Neuronal stem cell (in vitro differentiated cells): Measurements from ENCODE around the gene BUD31.
"Not testable (repeated sequence)": the region's sequence is repeated elsewhere in the genome, so short reads cannot be mapped to it uniquely, and the experiment has no call there.

Experiments used
- DNase-seq: peaks from one replicate; pipeline ENCODE4 v3.0.0-alpha.2; 2013; ENCODE audit warnings: low spot score
- H2AFZ ChIP-seq: one replicate; pipeline ENCODE4 v1.6.1; 2013; ENCODE audit warnings: mild to moderate bottlenecking, low read length, inconsistent platforms
- H2AK5ac ChIP-seq: 2 replicates; pipeline ENCODE4 v1.6.1; 2013; ENCODE audit warnings: low read depth, mild to moderate bottlenecking, inconsistent platforms, low read length, moderate library complexity, mixed read lengths
- H2BK120ac ChIP-seq: 2 replicates; pipeline ENCODE4 v1.6.1; 2013; ENCODE audit warnings: low read depth, mild to moderate bottlenecking, inconsistent platforms, low read length, moderate library complexity, mixed read lengths
- H2BK12ac ChIP-seq: one replicate; pipeline ENCODE4 v1.6.1; 2013; ENCODE audit warnings: low read length, inconsistent platforms
- H2BK15ac ChIP-seq: 2 replicates; pipeline ENCODE4 v1.6.1; 2013; ENCODE audit warnings: mild to moderate bottlenecking, low read length, inconsistent platforms, mixed read lengths
- H2BK5ac ChIP-seq: one replicate; pipeline ENCODE4 v1.6.1; 2013; ENCODE audit warnings: inconsistent platforms, mild to moderate bottlenecking, low read length, moderate library complexity
- H3K14ac ChIP-seq: one replicate; pipeline ENCODE4 v1.6.1; 2013; ENCODE audit warnings: low read length, inconsistent platforms
- H3K18ac ChIP-seq: 2 replicates; pipeline ENCODE4 v1.6.1; 2013; ENCODE audit warnings: low read length, inconsistent platforms
- H3K23ac ChIP-seq: 2 replicates; pipeline ENCODE4 v1.6.1; 2013; ENCODE audit warnings: low read depth, mild to moderate bottlenecking, mixed read lengths, low read length, inconsistent platforms; ENCODE audit not compliant: poor library complexity
- H3K27ac ChIP-seq: replicated peaks from 3 replicates; pipeline ENCODE4 v1.5.1; 2013; ENCODE audit warnings: low read length, inconsistent platforms
- H3K27me3 ChIP-seq, 3 experiments: 2 replicates each; pipeline ENCODE4 v1.6.1; 2013; ENCODE audit warnings: low read length in 3 of 3, mild to moderate bottlenecking in 2 of 3, inconsistent platforms in 1 of 3, low read depth in 1 of 3, mixed read lengths in 1 of 3, moderate library complexity in 1 of 3; ENCODE audit not compliant: control insufficient read depth in 3 of 3, insufficient read depth in 3 of 3
- H3K36me3 ChIP-seq, 2 donors: replicated peaks in 1 of 2; 2 replicates each; pipeline ENCODE4 v1.6.1; 2013; ENCODE audit warnings: low read length in 2 of 2; ENCODE audit not compliant: control insufficient read depth in 2 of 2, insufficient read depth in 2 of 2
- H3K4ac ChIP-seq: 2 replicates; pipeline ENCODE4 v1.6.1; 2013; ENCODE audit warnings: inconsistent platforms, mild to moderate bottlenecking, low read length, moderate library complexity
- H3K4me1 ChIP-seq, 2 donors: 1 replicate in 1 of 2; 2 replicates in 1 of 2; pipeline ENCODE4 v1.6.1; 2013; ENCODE audit warnings: low read length in 2 of 2, low read depth in 1 of 2; ENCODE audit not compliant: control insufficient read depth in 2 of 2, insufficient read depth in 1 of 2
- H3K4me2 ChIP-seq: one replicate; pipeline ENCODE4 v1.6.1; 2013; ENCODE audit warnings: mild to moderate bottlenecking, low read length, inconsistent platforms; ENCODE audit not compliant: insufficient read depth, poor library complexity, severe bottlenecking
- H3K4me3 ChIP-seq, 2 donors: 2 replicates each; pipeline ENCODE4 v1.5.1; 2013; ENCODE audit warnings: low read length in 2 of 2, mild to moderate bottlenecking in 2 of 2, inconsistent platforms in 1 of 2, moderate library complexity in 1 of 2
- H3K79me1 ChIP-seq: one replicate; pipeline ENCODE4 v1.6.1; 2013; ENCODE audit warnings: low read depth, mild to moderate bottlenecking, inconsistent platforms, low read length, moderate library complexity
- H3K9ac ChIP-seq: one replicate; pipeline ENCODE4 v1.6.1; 2013; ENCODE audit warnings: mild to moderate bottlenecking, low read depth, low read length, inconsistent platforms; ENCODE audit not compliant: poor library complexity
- H3K9me3 ChIP-seq, 2 donors: replicated peaks in 1 of 2; 2 replicates each; pipeline versions ENCODE3 to v1.6.1; 2013; ENCODE audit warnings: low read length in 2 of 2, mild to moderate bottlenecking in 2 of 2, inconsistent platforms in 1 of 2, low read depth in 1 of 2, mixed read lengths in 1 of 2, moderate library complexity in 1 of 2; ENCODE audit not compliant: control insufficient read depth in 2 of 2, insufficient read depth in 1 of 2
- H4K8ac ChIP-seq: one replicate; pipeline ENCODE4 v1.6.1; 2013; ENCODE audit warnings: low read depth, mild to moderate bottlenecking, inconsistent platforms, low read length, moderate library complexity
- H4K91ac ChIP-seq: one replicate; pipeline ENCODE4 v1.6.1; 2013; ENCODE audit warnings: low read length, low read depth, mild to moderate bottlenecking, inconsistent platforms; ENCODE audit not compliant: poor library complexity
- WGBS, 2 donors: extraction: QIAGEN DNeasy Blood & Tissue Kit; methylation state at CpG; one replicate each; pipeline ENCODE4 v1.1.7; 2013; ENCODE audit warnings: missing lambda C conversion rate in 2 of 2, mixed read lengths in 1 of 2; ENCODE audit not compliant: insufficient read length in 2 of 2, insufficient replicate concordance in 1 of 2; ENCODE audit errors: extremely low coverage in 2 of 2; 5-methylcytosine and 5-hydroxymethylcytosine counted together

Gene BUD31

GRCh38 chr7:99386584-99387238, 22.1 kb upstream of the BUD31 start:
- Histone ChIP-seq H3K79me1 (peaks cover 8% of the 10 kb centered on the region), H2AK5ac (no peak overlapping the region), H3K4me1 (no peaks in the 10 kb centered on the region), H2AFZ (no peak overlapping the region), H3K9ac (no peak overlapping the region), H3K4me2 (no peak overlapping the region), H3K4ac (no peak overlapping the region), H3K36me3 (peaks cover 27 to 39% of the 10 kb centered on the region in 2 donors), H3K23ac (no peak overlapping the region), H2BK15ac (no peak overlapping the region), H3K27me3 (no peaks in the 10 kb centered on the region), H4K8ac (no peak overlapping the region), H2BK5ac (no peak overlapping the region), H3K4me3 (peak overlapping the region in 1 of 2 donors; percentile 61), H3K9me3 (no peaks in the 10 kb centered on the region), H2BK120ac (no peak overlapping the region), H3K14ac (no peak overlapping the region), H4K91ac (no peak overlapping the region), H3K27ac (no peak overlapping the region), H3K18ac (no peak overlapping the region), H2BK12ac (no peak overlapping the region)
- no peak for DNase-seq
- no CpG with 5 or more reads among the region's 9 CpGs for WGBS, 2 donors

GRCh38 chr7:99387239-99387635, 21.5 kb upstream of the BUD31 start:
- not testable (repeated sequence) for H3K4me2 ChIP-seq, H2BK15ac ChIP-seq, H3K9ac ChIP-seq, H4K91ac ChIP-seq, H3K27me3 ChIP-seq, H2BK12ac ChIP-seq, H3K14ac ChIP-seq, H3K4me3 ChIP-seq, H2AK5ac ChIP-seq, H3K23ac ChIP-seq, H3K9me3 ChIP-seq, H2BK5ac ChIP-seq, H2BK120ac ChIP-seq, H3K4ac ChIP-seq, DNase-seq, H3K27ac ChIP-seq, H3K18ac ChIP-seq, H3K79me1 ChIP-seq, H3K4me1 ChIP-seq, H4K8ac ChIP-seq, H2AFZ ChIP-seq
- no CpG with 5 or more reads among the region's 14 CpGs for WGBS, 2 donors
- H3K36me3 ChIP-seq = peaks cover 27 to 44% of the 10 kb centered on the region in 2 donors

DNA sequence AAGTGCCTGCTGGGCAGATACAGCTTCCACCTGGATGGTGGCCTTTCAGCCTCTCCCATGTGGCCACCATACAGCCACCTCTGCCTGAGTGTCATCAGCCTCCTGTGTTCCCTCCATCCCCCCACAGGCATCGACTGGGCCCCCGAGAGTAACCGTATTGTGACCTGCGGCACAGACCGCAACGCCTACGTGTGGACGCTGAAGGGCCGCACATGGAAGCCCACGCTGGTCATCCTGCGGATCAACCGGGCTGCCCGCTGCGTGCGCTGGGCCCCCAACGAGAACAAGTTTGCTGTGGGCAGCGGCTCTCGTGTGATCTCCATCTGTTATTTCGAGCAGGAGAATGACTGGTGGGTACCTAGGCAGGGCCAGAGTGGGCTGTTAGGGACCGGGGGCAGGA, 20.9 kb upstream of the BUD31 start:
- H3K27me3 ChIP-seq = no peaks in the 10 kb centered on the region
- WGBS, 2 donors = no CpG with 5 or more reads among the region's 20 CpGs
- H3K79me1 ChIP-seq = peaks cover 8% of the 10 kb centered on the region
- H3K23ac ChIP-seq = peak overlapping the region; percentile 91
- H4K91ac ChIP-seq = no peak overlapping the region
- peaks cover 27 to 51% of the 10 kb centered on the region in 2 donors for H3K36me3 ChIP-seq
- peaks cover 0 to 3% of the 10 kb centered on the region in 2 donors for H3K4me1 ChIP-seq
- no peak overlapping the region for H2BK12ac ChIP-seq
- H3K4me2 ChIP-seq = no peak overlapping the region
- H4K8ac ChIP-seq = no peak overlapping the region
- no peak overlapping the region for H2BK5ac ChIP-seq
- no peak overlapping the region for H3K4ac ChIP-seq
- H3K27ac ChIP-seq = no peak overlapping the region
- no peak overlapping the region for H2BK15ac ChIP-seq
- H3K18ac ChIP-seq = no peak overlapping the region
- H2BK120ac ChIP-seq = no peak overlapping the region
- no peak overlapping the region for H3K14ac ChIP-seq
- H3K4me3 ChIP-seq = no peak overlapping the region
- no peak for DNase-seq
- no peak overlapping the region for H2AFZ ChIP-seq
- no peaks in the 10 kb centered on the region for H3K9me3 ChIP-seq
- H2AK5ac ChIP-seq = no peak overlapping the region
- H3K9ac ChIP-seq = peak overlapping the region; percentile 30

DNA sequence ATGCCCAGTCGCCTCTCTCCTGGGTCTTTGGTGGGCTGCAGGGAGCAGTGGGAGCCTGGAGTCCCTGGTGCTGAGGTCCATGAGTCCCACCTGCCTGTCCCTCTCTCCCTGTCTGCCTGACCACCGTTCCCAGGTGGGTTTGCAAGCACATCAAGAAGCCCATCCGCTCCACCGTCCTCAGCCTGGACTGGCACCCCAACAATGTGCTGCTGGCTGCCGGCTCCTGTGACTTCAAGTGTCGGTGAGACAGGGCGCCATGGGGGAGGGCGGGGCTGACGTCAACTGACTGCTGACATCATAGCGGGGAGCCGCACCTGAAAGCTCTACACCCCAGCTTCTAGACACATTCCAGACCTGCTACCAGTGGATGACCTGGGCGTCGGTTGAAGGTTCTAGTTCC, 19.0 kb upstream of the BUD31 start:
- no peak overlapping the region for H3K23ac ChIP-seq

More for the DNA sequence above, 19.0 kb upstream of the BUD31 start:
- Histone ChIP-seq H4K8ac (no peak overlapping the region), H3K4me2 (no peak overlapping the region), H2AK5ac (peak overlapping the region; percentile 63), H3K4me3 (no peak overlapping the region), H3K14ac (no peak overlapping the region), H3K4ac (no peak overlapping the region), H2BK12ac (no peak overlapping the region), H3K9ac (no peak overlapping the region), H3K79me1 (peaks cover 8% of the 10 kb centered on the region), H4K91ac (peak overlapping the region; percentile 72), H3K9me3 (no peaks in the 10 kb centered on the region), H2BK120ac (no peak overlapping the region), H3K27me3 (no peaks in the 10 kb centered on the region), H3K36me3 (peaks cover 29 to 69% of the 10 kb centered on the region in 2 donors), H3K4me1 (peaks cover 0 to 10% of the 10 kb centered on the region in 2 donors), H2AFZ (no peak overlapping the region), H2BK15ac (no peak overlapping the region), H3K27ac (no peak overlapping the region), H3K18ac (no peak overlapping the region), H2BK5ac (no peak overlapping the region)
- WGBS, 2 donors = no CpG with 5 or more reads among the region's 13 CpGs
- no peak for DNase-seq
